Neural crest cell (in vitro differentiated cells): ENCODE data around the gene RABGAP1L. TPM values are rescaled to one million over a fixed set of nuclear protein-coding genes. Genes with fewer than 3 reads are reported as not detected.

ENCODE experiments used
- DNase-seq: peaks from one replicate; pipeline ENCODE4 v3.0.0; 2021; ENCODE audit warnings: low read depth, mixed read lengths, low spot score
- H3K27ac Mint-ChIP-seq: one replicate; pipeline ENCODE4 v1.8.0; 2021; ENCODE audit warnings: mild to moderate bottlenecking, mixed read lengths; ENCODE audit not compliant: unreplicated experiment
- H3K27me3 Mint-ChIP-seq: 2 replicates; pipeline ENCODE4 v1.8.0; 2021; ENCODE audit warnings: low read depth, mild to moderate bottlenecking, mixed read lengths
- H3K36me3 Mint-ChIP-seq: 2 replicates; pipeline ENCODE4 v1.8.0; 2021; ENCODE audit warnings: low read depth, mild to moderate bottlenecking, mixed read lengths
- H3K4me1 Mint-ChIP-seq: 2 replicates; pipeline ENCODE4 v1.8.0; 2021; ENCODE audit warnings: mixed read lengths
- H3K4me3 Mint-ChIP-seq: one replicate; pipeline ENCODE4 v1.8.0; 2021; ENCODE audit warnings: mild to moderate bottlenecking, mixed read lengths
- H3K9me3 Mint-ChIP-seq: 2 replicates; pipeline ENCODE4 v1.8.0; 2021; ENCODE audit warnings: mixed read lengths
- total RNA-seq: library from RNA; stranded (reverse); gene quantifications from 2 replicates; pipeline ENCODE4 v1.2.1, GENCODE V29; 2021
- TF ChIP-seq, protein P1 (sequence below): fragments of 200-600 bp; sonication (generic); conservative IDR thresholded peaks from 2 replicates; pipeline ENCODE4 v1.5.0; 2021; ENCODE audit warnings: antibody characterized with exemption, mild to moderate bottlenecking

RABGAP1L gene
- total RNA-seq, 1 donor from 2014 or later, result 25.6 TPM

DNA sequence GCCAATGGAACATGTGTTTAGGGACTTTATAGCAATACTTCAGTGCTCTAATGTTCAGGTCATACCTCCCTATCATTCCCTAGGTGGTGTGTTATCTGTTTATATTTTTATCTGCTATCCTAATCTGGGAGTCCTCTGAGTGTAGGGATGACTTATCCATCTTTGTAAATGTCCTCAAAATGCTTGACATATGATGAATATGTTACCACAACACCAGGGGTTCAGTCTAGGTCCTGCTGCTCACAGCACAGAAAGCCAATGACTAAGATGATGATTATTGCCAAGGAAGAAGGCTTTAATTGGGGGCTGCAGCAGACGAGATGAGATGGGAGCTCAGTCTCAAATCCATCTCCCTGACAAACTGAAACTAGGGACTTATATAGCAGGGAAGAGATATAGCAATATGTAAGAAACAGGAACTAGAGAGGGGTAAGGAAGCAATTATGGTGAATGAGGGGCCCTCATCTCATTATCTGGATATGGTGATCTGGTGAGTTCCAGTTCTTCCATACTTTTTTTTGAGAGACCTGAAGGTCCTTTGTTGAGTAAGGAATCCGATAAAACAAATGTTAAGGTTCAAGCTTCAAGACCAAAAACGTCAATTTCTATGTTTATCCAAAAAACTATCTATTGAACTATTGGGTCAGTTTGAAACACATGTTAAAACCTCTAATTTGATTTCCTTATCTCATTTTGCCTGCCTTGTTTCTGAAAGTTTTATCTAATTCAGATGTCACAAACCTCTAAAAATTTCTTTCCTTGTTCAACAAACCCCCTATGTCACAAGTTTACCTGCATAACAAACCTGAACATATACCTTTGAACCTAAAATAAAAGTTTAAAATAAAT is 583.7 kb downstream of the RABGAP1L start:
- Mint-ChIP-seq H3K9me3 (no peaks in the 10 kb centered on the region), H3K27ac (no peak overlapping the region), H3K36me3 (no peaks in the 10 kb centered on the region), H3K4me1 (no peaks in the 10 kb centered on the region), H3K27me3 (no peaks in the 10 kb centered on the region), H3K4me3 (no peak overlapping the region)
- DNase-seq, result no peak
- TF ChIP-seq, protein P1, sequence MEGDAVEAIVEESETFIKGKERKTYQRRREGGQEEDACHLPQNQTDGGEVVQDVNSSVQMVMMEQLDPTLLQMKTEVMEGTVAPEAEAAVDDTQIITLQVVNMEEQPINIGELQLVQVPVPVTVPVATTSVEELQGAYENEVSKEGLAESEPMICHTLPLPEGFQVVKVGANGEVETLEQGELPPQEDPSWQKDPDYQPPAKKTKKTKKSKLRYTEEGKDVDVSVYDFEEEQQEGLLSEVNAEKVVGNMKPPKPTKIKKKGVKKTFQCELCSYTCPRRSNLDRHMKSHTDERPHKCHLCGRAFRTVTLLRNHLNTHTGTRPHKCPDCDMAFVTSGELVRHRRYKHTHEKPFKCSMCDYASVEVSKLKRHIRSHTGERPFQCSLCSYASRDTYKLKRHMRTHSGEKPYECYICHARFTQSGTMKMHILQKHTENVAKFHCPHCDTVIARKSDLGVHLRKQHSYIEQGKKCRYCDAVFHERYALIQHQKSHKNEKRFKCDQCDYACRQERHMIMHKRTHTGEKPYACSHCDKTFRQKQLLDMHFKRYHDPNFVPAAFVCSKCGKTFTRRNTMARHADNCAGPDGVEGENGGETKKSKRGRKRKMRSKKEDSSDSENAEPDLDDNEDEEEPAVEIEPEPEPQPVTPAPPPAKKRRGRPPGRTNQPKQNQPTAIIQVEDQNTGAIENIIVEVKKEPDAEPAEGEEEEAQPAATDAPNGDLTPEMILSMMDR, result no peak

- TF ChIP-seq, protein P1, result peak; percentile 82
- no peak overlapping the region for H3K27ac Mint-ChIP-seq
- H3K9me3 Mint-ChIP-seq, result no peaks in the 10 kb centered on the region
- no peak overlapping the region for H3K4me3 Mint-ChIP-seq
- no peaks in the 10 kb centered on the region for H3K27me3 Mint-ChIP-seq
- DNase-seq, result no peak
- H3K36me3 Mint-ChIP-seq, result no peaks in the 10 kb centered on the region
- H3K4me1 Mint-ChIP-seq, result no peaks in the 10 kb centered on the region
Observed at GRCh38 chr1:174743654-174744561, 584.6 kb downstream of the RABGAP1L start.

- DNase-seq, result no peak
- Mint-ChIP-seq H3K4me3 (no peak overlapping the region), H3K27me3 (no peaks in the 10 kb centered on the region), H3K4me1 (no peaks in the 10 kb centered on the region), H3K36me3 (no peaks in the 10 kb centered on the region), H3K9me3 (no peaks in the 10 kb centered on the region), H3K27ac (no peak overlapping the region)
- TF ChIP-seq, protein P1, result no peak
Observed at GRCh38 chr1:174744886-174745285, 585.6 kb downstream of the RABGAP1L start.

- TF ChIP-seq, protein P1, result no peak
- H3K27ac Mint-ChIP-seq, result no peak overlapping the region
- no peak overlapping the region for H3K4me3 Mint-ChIP-seq
- no peaks in the 10 kb centered on the region for H3K9me3 Mint-ChIP-seq
- H3K27me3 Mint-ChIP-seq, result no peaks in the 10 kb centered on the region
- H3K36me3 Mint-ChIP-seq, result no peaks in the 10 kb centered on the region
- H3K4me1 Mint-ChIP-seq, result no peaks in the 10 kb centered on the region
- DNase-seq, result no peak
Observed at GRCh38 chr1:174746024-174746808, 586.9 kb downstream of the RABGAP1L start.

GRCh38 chr1:174747613-174748012 is 588.3 kb downstream of the RABGAP1L start:
- TF ChIP-seq, protein P1, result peak; percentile 35
- DNase-seq, result no peak
- Mint-ChIP-seq H3K27me3 (no peaks in the 10 kb centered on the region), H3K4me3 (no peak overlapping the region), H3K9me3 (no peaks in the 10 kb centered on the region), H3K27ac (no peak overlapping the region), H3K4me1 (no peaks in the 10 kb centered on the region), H3K36me3 (no peaks in the 10 kb centered on the region)
